ENCODE measurements around the gene CHAC1.

CHAC1 gene

GRCh38 chr15:40985541-40986330 is 32.5 kb downstream of the CHAC1 start:
- no peak for DNase-seq (ENCODE audit: low read depth)

DNA sequence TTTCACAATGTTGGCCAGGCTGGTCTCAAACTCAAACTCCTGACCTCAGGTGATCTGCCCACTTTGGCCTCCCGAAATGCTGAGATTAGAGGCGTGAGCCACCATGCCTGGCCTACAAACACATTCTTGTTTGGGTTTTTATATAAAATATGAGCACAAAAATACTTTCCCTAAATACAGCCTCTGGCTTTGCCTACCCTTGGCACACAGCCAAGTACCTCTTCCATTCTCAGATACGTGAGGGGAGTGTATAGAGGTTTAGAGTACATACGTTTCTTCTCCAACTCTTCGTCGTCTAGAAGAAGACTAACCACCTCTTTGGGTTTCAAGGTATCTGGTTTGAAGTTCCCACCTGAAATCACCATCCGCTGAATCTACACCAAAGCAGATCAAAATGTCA is 33.5 kb downstream of the CHAC1 start:
- no peak for DNase-seq (ENCODE audit: low read depth)

DNA sequence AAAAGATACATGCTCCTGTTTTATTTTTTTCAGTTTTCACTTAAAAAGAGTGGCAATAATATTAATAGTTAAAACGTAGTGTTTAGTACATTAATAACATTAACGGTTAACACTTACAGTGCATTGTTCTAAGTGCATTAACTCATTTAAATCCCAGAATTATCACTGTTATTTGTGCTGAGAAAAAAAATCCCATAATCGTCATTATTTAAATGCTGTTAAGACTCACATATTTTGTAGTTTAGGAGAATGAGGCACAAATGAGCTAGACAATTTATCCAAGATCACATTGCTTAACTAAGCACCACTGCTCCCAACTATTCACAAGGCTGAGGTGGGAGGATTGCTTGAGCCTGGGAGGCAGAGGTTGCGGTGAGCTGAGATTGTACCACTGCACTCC is 34.9 kb downstream of the CHAC1 start:
- no peak for DNase-seq (ENCODE audit: low read depth)

DNA sequence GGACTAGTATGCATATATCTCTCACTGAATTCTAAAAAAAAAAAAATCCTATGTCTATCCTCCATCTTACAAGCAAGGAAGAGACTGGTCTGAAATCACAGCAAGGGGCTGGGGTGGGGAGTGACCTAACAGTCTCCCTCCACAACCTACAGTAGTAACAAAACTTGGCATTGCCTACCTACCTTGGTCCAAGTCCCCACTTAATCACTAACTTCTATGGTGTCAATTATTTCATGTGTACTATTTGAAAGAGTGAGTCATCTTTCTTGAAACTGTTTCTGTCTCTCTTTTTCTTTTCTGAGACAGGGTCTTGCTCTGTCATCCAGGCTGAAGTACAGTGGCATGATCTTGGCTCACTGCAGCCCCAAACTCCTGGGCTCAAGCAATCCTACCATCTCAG is 36.8 kb downstream of the CHAC1 start:
- DNase-seq (ENCODE audit: low read depth): no peak

DNA sequence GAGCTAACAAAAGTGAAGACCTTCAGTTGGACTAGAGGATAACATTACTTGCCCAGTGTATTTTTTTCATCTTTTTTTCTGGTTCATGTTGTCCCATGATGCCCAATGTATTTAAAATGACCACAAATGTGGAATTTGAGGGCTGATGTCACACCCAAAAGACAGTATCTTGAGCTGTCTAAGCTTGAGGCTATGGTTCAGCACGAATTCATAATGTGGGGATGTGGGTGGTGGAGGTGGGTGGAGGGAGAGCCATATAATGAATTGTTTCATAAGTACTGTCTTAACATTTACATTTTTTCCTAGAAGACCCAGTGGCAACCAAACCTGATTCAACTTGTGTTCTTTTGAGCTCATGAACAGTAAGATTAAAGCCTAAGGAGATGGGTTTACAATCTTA is 37.5 kb downstream of the CHAC1 start:
- no peak for DNase-seq (ENCODE audit: low read depth)

DNA sequence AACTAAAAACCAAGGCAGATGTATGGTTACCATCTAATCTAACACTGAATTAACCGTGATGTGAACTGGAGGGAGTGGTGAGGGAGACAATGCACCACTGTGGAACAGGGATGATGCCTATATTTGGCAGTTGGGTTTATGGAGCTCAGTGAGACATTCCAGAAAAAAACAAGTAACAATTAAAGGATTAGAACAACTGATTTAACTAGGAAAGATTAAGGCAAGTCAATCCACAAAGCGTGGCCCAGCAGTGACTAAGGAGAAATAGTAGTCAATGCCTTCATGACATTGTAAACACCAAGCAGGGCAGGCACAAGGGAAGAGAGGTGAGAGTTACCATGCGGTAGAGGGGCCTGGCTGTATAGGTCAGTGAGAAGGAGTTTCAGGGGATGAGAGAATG is 38.1 kb downstream of the CHAC1 start:
- DNase-seq (ENCODE audit: low read depth): no peak

DNA sequence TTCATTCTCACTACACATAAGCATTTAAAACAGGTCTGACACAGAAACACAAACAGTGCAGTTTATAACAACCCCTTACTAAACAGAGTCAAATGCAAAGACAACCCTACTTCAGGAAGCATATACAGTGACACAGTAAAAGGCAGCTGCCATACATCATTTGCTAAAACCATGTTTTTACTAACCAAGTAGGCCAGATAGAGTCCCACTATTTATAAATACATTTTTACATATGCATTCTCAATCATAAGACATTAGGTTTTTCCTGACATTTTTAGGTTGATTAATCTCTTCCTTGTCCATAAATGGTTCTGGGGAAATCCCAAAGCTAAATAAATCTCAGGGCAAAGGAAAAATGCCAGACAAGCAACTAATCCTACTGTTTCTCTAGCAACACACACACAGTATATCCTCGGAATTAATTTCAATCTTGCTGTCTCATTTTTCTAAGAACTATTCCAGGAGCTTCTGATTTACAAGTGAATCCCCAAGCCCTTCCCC is 39.0 kb downstream of the CHAC1 start:
- no peak for DNase-seq (ENCODE audit: low read depth)

GRCh38 chr15:40992825-40993224 is 39.6 kb downstream of the CHAC1 start:
- no peak for DNase-seq (ENCODE audit: low read depth)

GRCh38 chr15:40995656-40996055 is 42.4 kb downstream of the CHAC1 start:
- no peak for DNase-seq (ENCODE audit: low read depth)

- DNase-seq (ENCODE audit: low read depth): no peak
Observed at GRCh38 chr15:40999190-40999589, 45.9 kb downstream of the CHAC1 start.

DNA sequence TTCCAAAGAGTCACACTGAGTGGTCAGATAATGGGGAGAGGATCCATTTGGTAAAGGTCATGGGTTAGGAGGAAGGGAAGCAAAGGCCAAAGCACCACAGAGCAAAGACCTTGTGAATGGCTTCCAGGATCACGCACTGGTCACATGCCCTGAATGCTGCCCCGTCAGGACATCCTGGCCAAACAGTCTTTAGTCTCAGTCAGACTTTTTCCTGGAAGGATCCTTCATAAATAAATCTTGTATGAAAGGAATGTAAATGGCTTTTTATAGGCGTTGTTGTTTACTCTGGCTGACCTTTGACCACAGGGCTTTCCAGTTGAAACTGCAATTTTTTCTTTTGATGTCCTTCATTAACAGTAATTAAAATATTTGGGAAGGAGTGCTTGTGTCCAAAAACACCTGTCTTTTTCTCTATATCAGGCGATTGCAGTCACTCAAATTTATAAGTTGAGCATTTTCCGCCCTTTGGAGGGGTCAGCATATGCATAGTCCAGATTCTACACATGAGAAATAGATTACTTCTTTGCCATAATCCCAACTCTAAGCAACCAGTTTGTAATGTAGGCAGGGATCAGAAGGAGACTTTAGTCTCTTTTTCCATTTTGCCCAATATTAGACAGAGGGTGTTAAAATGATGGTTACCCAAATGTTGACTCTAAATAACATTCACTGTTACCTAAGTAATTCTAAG is 48.4 kb downstream of the CHAC1 start:
- DNase-seq (ENCODE audit: low read depth): no peak

- DNase-seq (ENCODE audit: low read depth): no peak
Observed at GRCh38 chr15:41004490-41004889, 51.2 kb downstream of the CHAC1 start.
